MCF 10A (cell line): ENCODE data around the gene KCNC3. TPM values are rescaled to one million over a fixed set of nuclear protein-coding genes. Genes with fewer than 3 reads are reported as not detected.

Experiments
- BruUV-seq: library from RNA; stranded (reverse); fragments of 400-500 nt; replicated peaks from 2 replicates; lab custom pipeline; 2021; lab: Mats Ljungman, UMichigan
- CTCF ChIA-PET: fragments of 300-600 bp; sonication (Branson Sonifier 250); formaldehyde crosslinking; extraction: SDS; loops from one replicate; lab custom pipeline; 2021; ENCODE audit warnings: antibody characterized with exemption, inconsistent platforms; lab: Yijun Ruan, JAX
- POLR2A ChIA-PET: fragments of 300-600, 350-650 bp; sonication (Branson Sonifier 250); formaldehyde crosslinking; extraction: SDS; loops from one replicate; lab custom pipeline; 2020; ENCODE audit warnings: antibody characterized with exemption, inconsistent platforms; lab: Yijun Ruan, JAX
- DNase-seq: peaks from one replicate; pipeline ENCODE4 v3.0.0-alpha.2; 2018; ENCODE audit not compliant: unreplicated experiment
- H3K27ac Mint-ChIP-seq: one replicate; pipeline ENCODE4 v1.8.0; 2022; ENCODE audit warnings: mild to moderate bottlenecking, low read depth, mixed read lengths; ENCODE audit not compliant: unreplicated experiment
- H3K27me3 Mint-ChIP-seq: one replicate; pipeline ENCODE4 v1.8.0; 2022; ENCODE audit warnings: mixed read lengths; ENCODE audit not compliant: insufficient read depth, unreplicated experiment
- H3K36me3 Mint-ChIP-seq: one replicate; pipeline ENCODE4 v1.8.0; 2022; ENCODE audit warnings: mild to moderate bottlenecking, moderate library complexity, mixed read lengths; ENCODE audit not compliant: insufficient read depth, unreplicated experiment
- H3K4me1 Mint-ChIP-seq: one replicate; pipeline ENCODE4 v1.8.0; 2022; ENCODE audit warnings: mixed read lengths; ENCODE audit not compliant: insufficient read depth, unreplicated experiment
- H3K4me3 Mint-ChIP-seq: one replicate; pipeline ENCODE4 v1.8.0; 2022; ENCODE audit warnings: mild to moderate bottlenecking, moderate library complexity, mixed read lengths; ENCODE audit not compliant: unreplicated experiment
- H3K9me3 Mint-ChIP-seq: one replicate; pipeline ENCODE4 v1.8.0; 2022; ENCODE audit warnings: mixed read lengths; ENCODE audit not compliant: unreplicated experiment
- intact Hi-C: fragments of 100-400 bp; cut with micrococcal nuclease; formaldehyde crosslinking; loops from 2 replicates; pipeline ENCODE4 v1.14.1; 2022
- total RNA-seq: library from RNA; stranded (reverse); gene quantifications from 2 replicates; pipeline ENCODE4 v1.2.3, GENCODE V29; 2022
- TF ChIP-seq, protein P1 (sequence below): fragments of 200-600 bp; IDR thresholded peaks from one replicate; pipeline ENCODE4 v1.8.0; 2022; ENCODE audit warnings: antibody characterized with exemption, mild to moderate bottlenecking; ENCODE audit not compliant: unreplicated experiment

Gene KCNC3
- total RNA-seq, 1 experiment from 2014 or later = not detected

DNA sequence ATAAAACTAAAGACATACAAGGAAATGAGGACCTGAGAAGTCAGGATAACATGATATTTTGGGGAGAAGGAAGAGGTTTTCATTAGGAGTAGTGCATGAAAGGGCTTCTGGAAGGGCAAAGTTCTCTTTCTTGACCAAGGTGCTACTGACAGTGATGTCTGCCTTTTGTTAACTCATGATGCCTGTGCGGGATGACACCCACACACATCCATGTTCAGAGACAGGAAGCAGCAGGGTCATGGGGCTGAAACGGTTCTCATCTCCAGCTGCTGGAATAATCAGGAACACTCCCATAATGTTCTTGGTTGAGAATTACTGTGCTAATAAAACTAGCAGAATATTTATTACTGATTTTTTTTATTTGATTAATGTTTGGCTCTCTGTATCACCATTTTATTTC is 29.1 kb downstream of the KCNC3 start:
- H3K27me3 Mint-ChIP-seq = no peaks in the 10 kb centered on the region
- peaks cover 5% of the 10 kb centered on the region for H3K36me3 Mint-ChIP-seq
- TF ChIP-seq, protein P1, sequence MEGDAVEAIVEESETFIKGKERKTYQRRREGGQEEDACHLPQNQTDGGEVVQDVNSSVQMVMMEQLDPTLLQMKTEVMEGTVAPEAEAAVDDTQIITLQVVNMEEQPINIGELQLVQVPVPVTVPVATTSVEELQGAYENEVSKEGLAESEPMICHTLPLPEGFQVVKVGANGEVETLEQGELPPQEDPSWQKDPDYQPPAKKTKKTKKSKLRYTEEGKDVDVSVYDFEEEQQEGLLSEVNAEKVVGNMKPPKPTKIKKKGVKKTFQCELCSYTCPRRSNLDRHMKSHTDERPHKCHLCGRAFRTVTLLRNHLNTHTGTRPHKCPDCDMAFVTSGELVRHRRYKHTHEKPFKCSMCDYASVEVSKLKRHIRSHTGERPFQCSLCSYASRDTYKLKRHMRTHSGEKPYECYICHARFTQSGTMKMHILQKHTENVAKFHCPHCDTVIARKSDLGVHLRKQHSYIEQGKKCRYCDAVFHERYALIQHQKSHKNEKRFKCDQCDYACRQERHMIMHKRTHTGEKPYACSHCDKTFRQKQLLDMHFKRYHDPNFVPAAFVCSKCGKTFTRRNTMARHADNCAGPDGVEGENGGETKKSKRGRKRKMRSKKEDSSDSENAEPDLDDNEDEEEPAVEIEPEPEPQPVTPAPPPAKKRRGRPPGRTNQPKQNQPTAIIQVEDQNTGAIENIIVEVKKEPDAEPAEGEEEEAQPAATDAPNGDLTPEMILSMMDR = no peak
- no peak for DNase-seq
- H3K27ac Mint-ChIP-seq = no peak overlapping the region
- BruUV-seq = no TSS peak
- intact Hi-C loops = loop anchor here (2.0 kb wide), 1 partner anchor 77 kb away; the partner anchor contains the start of gene NR1H2
- no peaks in the 10 kb centered on the region for H3K9me3 Mint-ChIP-seq
- no peaks in the 10 kb centered on the region for H3K4me1 Mint-ChIP-seq
- H3K4me3 Mint-ChIP-seq = no peak overlapping the region
- POLR2A ChIA-PET = interaction anchor here (0.5 kb wide), 1 partner anchor 284 kb away, joined by 3 read pairs; no protein-coding TSS in a partner anchor
- CTCF ChIA-PET = no interaction called here

DNA sequence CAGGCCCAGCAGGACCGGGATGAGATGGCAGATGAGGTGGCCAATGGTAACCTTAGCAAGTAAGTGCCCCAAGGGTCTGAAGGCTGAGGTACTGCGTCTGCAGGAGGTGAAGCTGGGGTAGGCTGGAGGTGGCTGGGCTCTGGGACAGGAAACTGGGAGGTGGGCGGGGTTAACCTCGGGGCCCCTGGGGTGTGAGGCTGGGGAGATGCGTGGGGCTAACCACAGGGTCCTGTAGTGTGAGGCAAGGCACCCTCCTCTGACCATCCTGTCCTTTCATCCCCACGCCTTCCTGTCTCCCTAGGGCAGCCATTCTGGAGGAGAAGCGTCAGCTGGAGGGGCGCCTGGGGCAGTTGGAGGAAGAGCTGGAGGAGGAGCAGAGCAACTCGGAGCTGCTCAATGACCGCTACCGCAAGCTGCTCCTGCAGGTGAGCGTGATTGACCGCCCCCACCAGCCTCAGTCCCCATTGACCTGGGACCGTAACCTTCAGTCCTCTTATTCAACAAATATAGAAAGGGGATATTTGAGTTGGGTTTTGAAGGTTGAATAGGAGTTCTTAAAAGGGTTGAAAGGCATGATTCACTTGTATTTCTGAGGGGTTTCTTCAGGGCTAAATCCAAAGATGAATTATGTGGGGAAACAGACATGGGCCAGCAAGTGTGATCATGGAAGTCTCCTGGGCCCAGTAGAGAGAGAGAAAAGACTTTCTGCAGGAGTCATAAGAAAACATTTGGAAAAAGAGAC is 35.7 kb downstream of the KCNC3 start:
- H3K36me3 Mint-ChIP-seq = peaks cover 6% of the 10 kb centered on the region
- H3K9me3 Mint-ChIP-seq = peaks cover 38% of the 10 kb centered on the region
- H3K4me1 Mint-ChIP-seq = no peaks in the 10 kb centered on the region
- ChIA-PET CTCF (interaction anchor here (0.6 kb wide), 1 partner anchor 19 kb away, joined by 3 read pairs; no protein-coding TSS in a partner anchor), POLR2A (no interaction called here)
- no peak overlapping the region for H3K4me3 Mint-ChIP-seq
- TF ChIP-seq, protein P1 = no peak
- intact Hi-C loops = no loop called here
- no peak overlapping the region for H3K27ac Mint-ChIP-seq
- no peak for DNase-seq
- no TSS peak for BruUV-seq
- H3K27me3 Mint-ChIP-seq = no peaks in the 10 kb centered on the region

DNA sequence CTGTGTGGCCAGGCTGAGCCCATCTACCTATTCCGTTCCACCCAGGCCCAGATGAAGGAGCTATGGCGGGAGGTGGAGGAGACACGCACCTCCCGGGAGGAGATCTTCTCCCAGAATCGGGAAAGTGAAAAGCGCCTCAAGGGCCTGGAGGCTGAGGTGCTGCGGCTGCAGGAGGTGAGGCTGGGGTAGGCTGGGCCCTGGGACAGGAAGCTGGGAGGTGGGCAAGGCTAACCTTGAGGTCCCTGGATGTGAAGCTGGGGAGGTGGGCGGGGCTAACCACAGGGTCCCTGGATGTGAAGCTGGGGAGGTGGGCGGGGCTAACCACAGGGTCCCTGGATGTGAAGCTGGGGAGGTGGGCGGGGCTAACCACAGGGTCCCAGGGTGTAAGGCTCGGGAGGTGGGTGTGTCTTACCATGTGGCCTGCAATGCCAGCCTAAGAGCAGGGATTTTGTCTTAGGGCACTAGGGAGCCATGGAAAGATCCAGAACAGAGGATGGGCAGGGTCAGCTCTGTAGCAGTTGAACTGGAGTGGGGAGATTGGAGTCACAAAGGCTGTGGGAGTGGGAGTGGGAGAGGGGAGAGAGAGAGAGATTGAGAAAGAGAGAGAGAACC is 36.9 kb downstream of the KCNC3 start:
- H3K36me3 Mint-ChIP-seq = peaks cover 6% of the 10 kb centered on the region
- TF ChIP-seq, protein P1 = no peak
- H3K4me1 Mint-ChIP-seq = no peaks in the 10 kb centered on the region
- intact Hi-C loops = no loop called here
- POLR2A ChIA-PET = no interaction called here
- no peak overlapping the region for H3K4me3 Mint-ChIP-seq
- no peaks in the 10 kb centered on the region for H3K27me3 Mint-ChIP-seq
- no peak for DNase-seq
- H3K27ac Mint-ChIP-seq = no peak overlapping the region
- peaks cover 43% of the 10 kb centered on the region for H3K9me3 Mint-ChIP-seq
- no TSS peak for BruUV-seq
- CTCF ChIA-PET = no interaction called here

DNA sequence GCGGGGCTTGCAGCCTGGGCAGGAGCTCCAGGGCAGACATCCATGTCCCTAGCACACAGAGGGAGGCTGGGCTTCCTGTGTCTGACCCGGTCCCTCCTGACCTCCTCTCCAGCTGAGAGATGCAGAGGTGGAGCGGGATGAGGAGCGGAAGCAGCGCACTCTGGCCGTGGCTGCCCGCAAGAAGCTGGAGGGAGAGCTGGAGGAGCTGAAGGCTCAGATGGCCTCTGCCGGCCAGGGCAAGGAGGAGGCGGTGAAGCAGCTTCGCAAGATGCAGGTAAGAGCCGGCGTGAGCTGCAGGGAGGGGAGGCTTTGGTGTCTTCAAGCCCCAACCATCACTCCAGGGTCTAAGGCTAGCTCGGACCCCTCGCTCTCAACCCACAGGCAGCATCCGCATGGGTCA is 38.4 kb downstream of the KCNC3 start:
- BruUV-seq = no TSS peak
- no peaks in the 10 kb centered on the region for H3K4me1 Mint-ChIP-seq
- no peak overlapping the region for H3K4me3 Mint-ChIP-seq
- ChIA-PET POLR2A (no interaction called here), CTCF (no interaction called here)
- H3K27ac Mint-ChIP-seq = no peak overlapping the region
- no peak for DNase-seq
- no peaks in the 10 kb centered on the region for H3K27me3 Mint-ChIP-seq
- intact Hi-C loops = no loop called here
- peaks cover 6% of the 10 kb centered on the region for H3K36me3 Mint-ChIP-seq
- TF ChIP-seq, protein P1 = no peak
- H3K9me3 Mint-ChIP-seq = peaks cover 52% of the 10 kb centered on the region
